Stimulated activated CD8-positive, alpha-beta memory T cell treated with anti-CD3 and anti-CD28 coated beads, Interleukin-15, amount 100 ng/mL, for 1 hour (primary cell): Measurements from ENCODE around the gene KANK3.
"Not testable (repeated sequence)": the region's sequence is repeated elsewhere in the genome, so short reads cannot be mapped to it uniquely, and the experiment has no call there.

ENCODE experiments used
- DNase-seq: peaks from one replicate; pipeline ENCODE4 v3.0.0-alpha.2; 2020; ENCODE audit warnings: low read depth

KANK3 gene

GRCh38 chr19:8370176-8371010 is 27.3 kb upstream of the KANK3 start:
- DNase-seq = no peak

- DNase-seq = no peak
Observed at GRCh38 chr19:8367327-8368001, 24.4 kb upstream of the KANK3 start.

- DNase-seq = no peak
Observed at GRCh38 chr19:8366961-8367326, 23.9 kb upstream of the KANK3 start.

- DNase-seq = no peak
Observed at GRCh38 chr19:8366121-8366581, 23.1 kb upstream of the KANK3 start.

- no peak for DNase-seq
Observed at GRCh38 chr19:8363803-8364771, 21.0 kb upstream of the KANK3 start, which contains the start of gene ANGPTL4. Gene ANGPTL4 (plus strand): TSS chr19:8364155. CDS start chr19:8364322, 167 bp downstream.

- no peak for DNase-seq
Observed at GRCh38 chr19:8361921-8362793, 19.1 kb upstream of the KANK3 start.

- DNase-seq = no peak
Observed at GRCh38 chr19:8360196-8360595, 17.1 kb upstream of the KANK3 start.

GRCh38 chr19:8358948-8359347 is 15.9 kb upstream of the KANK3 start:
- DNase-seq = no peak

GRCh38 chr19:8357007-8357521 is 14.0 kb upstream of the KANK3 start:
- no peak for DNase-seq

- no peak for DNase-seq
Observed at GRCh38 chr19:8355631-8356402, 12.8 kb upstream of the KANK3 start.

GRCh38 chr19:8352845-8353244 is 9.8 kb upstream of the KANK3 start:
- DNase-seq = not testable (repeated sequence)

GRCh38 chr19:8352134-8352827 is 9.2 kb upstream of the KANK3 start:
- DNase-seq = no peak

- not testable (repeated sequence) for DNase-seq
Observed at GRCh38 chr19:8349629-8350372, 6.7 kb upstream of the KANK3 start.

GRCh38 chr19:8343483-8343844 is 402 bp upstream of the KANK3 start:
- no peak for DNase-seq

- no peak for DNase-seq
Observed at GRCh38 chr19:8342316-8342683, 762 bp downstream of the KANK3 start.

- not testable (repeated sequence) for DNase-seq
Observed at GRCh38 chr19:8341504-8341903, 1.6 kb downstream of the KANK3 start.

- no peak for DNase-seq
Observed at GRCh38 chr19:8340341-8341096, 2.5 kb downstream of the KANK3 start.

GRCh38 chr19:8338835-8339234 is 4.2 kb downstream of the KANK3 start:
- no peak for DNase-seq
